ENCODE data around the gene KDM3B. TPM values are rescaled to one million over a fixed set of nuclear protein-coding genes. Genes with fewer than 3 reads are reported as not detected.

Gene KDM3B
- total and polyA plus RNA-seq, 9 of the 15 experiments (the other 6 are each of a cell fraction or from before 2014, with no cell fraction given): 13.8 to 62.8 (median 41.9) TPM

DNA sequence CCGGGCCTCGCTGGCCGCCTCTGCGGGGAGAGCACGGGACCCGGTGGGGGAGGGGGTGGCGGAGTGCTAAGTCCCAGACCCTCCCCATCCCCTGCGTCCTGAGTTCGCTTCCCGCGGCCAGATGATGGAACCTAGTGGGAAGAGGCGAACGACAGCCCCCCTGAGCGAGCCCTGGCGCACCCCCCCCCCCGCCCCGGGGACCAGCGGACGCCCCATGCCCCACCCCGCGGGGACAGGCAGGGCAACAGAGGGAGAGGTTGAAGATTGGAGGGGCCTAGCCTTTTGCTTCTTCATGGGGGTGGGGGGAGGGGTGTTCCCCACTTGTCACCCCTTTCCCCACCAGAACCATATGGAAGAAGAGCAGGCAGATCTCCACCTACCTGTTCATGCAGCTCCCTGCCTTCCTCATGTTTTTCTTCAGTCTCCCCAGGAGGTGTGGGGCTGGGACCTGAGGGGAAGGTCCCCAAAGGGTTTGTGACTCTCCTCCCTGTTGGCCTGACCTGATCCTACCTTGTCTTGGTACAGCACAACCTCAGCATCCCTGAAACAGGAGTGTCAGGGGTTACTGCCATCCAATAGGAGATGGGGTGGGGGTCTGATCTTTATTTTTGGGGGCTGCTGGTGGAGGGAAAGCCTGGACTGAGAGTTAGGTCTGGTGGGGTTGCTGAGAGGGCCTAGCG is 13.9 kb upstream of the KDM3B start (continued):
- TF ChIP-seq, protein P1, sequence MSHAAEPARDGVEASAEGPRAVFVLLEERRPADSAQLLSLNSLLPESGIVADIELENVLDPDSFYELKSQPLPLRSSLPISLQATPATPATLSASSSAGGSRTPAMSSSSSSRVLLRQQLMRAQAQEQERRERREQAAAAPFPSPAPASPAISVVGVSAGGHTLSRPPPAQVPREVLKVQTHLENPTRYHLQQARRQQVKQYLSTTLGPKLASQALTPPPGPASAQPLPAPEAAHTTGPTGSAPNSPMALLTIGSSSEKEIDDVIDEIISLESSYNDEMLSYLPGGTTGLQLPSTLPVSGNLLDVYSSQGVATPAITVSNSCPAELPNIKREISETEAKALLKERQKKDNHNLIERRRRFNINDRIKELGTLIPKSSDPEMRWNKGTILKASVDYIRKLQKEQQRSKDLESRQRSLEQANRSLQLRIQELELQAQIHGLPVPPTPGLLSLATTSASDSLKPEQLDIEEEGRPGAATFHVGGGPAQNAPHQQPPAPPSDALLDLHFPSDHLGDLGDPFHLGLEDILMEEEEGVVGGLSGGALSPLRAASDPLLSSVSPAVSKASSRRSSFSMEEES (CRISPR knock-in tag; IDR thresholded peaks at IDR 0.05): peak; percentile 36
- TF ChIP-seq ELF2 (CRISPR knock-in tag; IDR thresholded peaks at IDR 0.05) (no peak), NBN (IDR thresholded peaks at IDR 0.05; ENCODE audit: low read depth) (0 out of 2 replicates have a peak, but pooled peaks have one; percentile 7), NONO (IDR thresholded peaks at IDR 0.05; ENCODE audit: low read depth in 2 of 2, low read length in 1 of 2) (no peak), TAF15 (IDR thresholded peaks at IDR 0.05; ENCODE audit: low read depth, low read length) (no peak), MTA2 (IDR thresholded peaks at IDR 0.05; ENCODE audit: low read depth) (no peak), TBL1XR1 (IDR thresholded peaks at IDR 0.05; ENCODE audit: low read length in 2 of 2) (0 out of 4 replicates have a peak, but pooled peaks of 1 of the 2 experiments have one; percentile 36), ZNF586 (CRISPR knock-in tag; conservative IDR thresholded peaks at IDR 0.05) (no peak), RBM15 (IDR thresholded peaks at IDR 0.05; ENCODE audit: insufficient read depth, low read length) (0 out of 2 replicates have a peak, but pooled peaks have one; percentile 92), ZBED1 (IDR thresholded peaks at IDR 0.05) (0 out of 2 replicates have a peak, but pooled peaks have one; percentile 1), TAF1 (IDR thresholded peaks at IDR 0.05; ENCODE audit: control insufficient read depth, extremely low read depth, insufficient read depth, low read length, severe bottlenecking) (no peak), LEF1 (IDR thresholded peaks at IDR 0.05) (no peak), PHB (CRISPR knock-in tag; IDR thresholded peaks at IDR 0.05) (no peak), ZNF324 (CRISPR knock-in tag; IDR thresholded peaks at IDR 0.05) (no peak), PYGO2 (tag; IDR thresholded peaks at IDR 0.05) (no peak)
- TF ChIP-seq, protein P2, sequence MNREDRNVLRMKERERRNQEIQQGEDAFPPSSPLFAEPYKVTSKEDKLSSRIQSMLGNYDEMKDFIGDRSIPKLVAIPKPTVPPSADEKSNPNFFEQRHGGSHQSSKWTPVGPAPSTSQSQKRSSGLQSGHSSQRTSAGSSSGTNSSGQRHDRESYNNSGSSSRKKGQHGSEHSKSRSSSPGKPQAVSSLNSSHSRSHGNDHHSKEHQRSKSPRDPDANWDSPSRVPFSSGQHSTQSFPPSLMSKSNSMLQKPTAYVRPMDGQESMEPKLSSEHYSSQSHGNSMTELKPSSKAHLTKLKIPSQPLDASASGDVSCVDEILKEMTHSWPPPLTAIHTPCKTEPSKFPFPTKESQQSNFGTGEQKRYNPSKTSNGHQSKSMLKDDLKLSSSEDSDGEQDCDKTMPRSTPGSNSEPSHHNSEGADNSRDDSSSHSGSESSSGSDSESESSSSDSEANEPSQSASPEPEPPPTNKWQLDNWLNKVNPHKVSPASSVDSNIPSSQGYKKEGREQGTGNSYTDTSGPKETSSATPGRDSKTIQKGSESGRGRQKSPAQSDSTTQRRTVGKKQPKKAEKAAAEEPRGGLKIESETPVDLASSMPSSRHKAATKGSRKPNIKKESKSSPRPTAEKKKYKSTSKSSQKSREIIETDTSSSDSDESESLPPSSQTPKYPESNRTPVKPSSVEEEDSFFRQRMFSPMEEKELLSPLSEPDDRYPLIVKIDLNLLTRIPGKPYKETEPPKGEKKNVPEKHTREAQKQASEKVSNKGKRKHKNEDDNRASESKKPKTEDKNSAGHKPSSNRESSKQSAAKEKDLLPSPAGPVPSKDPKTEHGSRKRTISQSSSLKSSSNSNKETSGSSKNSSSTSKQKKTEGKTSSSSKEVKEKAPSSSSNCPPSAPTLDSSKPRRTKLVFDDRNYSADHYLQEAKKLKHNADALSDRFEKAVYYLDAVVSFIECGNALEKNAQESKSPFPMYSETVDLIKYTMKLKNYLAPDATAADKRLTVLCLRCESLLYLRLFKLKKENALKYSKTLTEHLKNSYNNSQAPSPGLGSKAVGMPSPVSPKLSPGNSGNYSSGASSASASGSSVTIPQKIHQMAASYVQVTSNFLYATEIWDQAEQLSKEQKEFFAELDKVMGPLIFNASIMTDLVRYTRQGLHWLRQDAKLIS (CRISPR knock-in tag; IDR thresholded peaks at IDR 0.05): peak; percentile 36
- TF ChIP-seq, protein P3, sequence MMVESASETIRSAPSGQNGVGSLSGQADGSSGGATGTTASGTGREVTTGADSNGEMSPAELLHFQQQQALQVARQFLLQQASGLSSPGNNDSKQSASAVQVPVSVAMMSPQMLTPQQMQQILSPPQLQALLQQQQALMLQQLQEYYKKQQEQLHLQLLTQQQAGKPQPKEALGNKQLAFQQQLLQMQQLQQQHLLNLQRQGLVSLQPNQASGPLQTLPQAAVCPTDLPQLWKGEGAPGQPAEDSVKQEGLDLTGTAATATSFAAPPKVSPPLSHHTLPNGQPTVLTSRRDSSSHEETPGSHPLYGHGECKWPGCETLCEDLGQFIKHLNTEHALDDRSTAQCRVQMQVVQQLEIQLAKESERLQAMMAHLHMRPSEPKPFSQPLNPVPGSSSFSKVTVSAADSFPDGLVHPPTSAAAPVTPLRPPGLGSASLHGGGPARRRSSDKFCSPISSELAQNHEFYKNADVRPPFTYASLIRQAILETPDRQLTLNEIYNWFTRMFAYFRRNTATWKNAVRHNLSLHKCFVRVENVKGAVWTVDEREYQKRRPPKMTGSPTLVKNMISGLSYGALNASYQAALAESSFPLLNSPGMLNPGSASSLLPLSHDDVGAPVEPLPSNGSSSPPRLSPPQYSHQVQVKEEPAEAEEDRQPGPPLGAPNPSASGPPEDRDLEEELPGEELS (CRISPR knock-in tag; IDR thresholded peaks at IDR 0.05; ENCODE audit: borderline replicate concordance): no peak
